ENCODE data around the gene AIDA. TPM values are rescaled to one million over a fixed set of nuclear protein-coding genes. Genes with fewer than 3 reads are reported as not detected.

The AIDA gene
- total RNA-seq, 2 experiments from 2014 or later: 47.6 to 47.8 TPM

- H3K4me3 Mint-ChIP-seq: peak overlapping the region; percentile 16
- no peaks in the 10 kb centered on the region for H3K9me3 Mint-ChIP-seq (ENCODE audit: low read depth)
- CTCF ChIA-PET: interaction anchor here (1.4 to 3.1 kb wide), 5 partner anchors 9 to 60 kb away, joined by 3 to 22 read pairs (median 5); partner anchors contain the start of genes AIDA and BROX
- ATAC-seq (peak; percentile 74), DNase-seq (peak; percentile 74)
- peaks cover 49% of the 10 kb centered on the region for H3K4me1 Mint-ChIP-seq
- peak overlapping the region; percentile 87 for H3K27ac Mint-ChIP-seq
- H3K36me3 Mint-ChIP-seq: peaks cover 81% of the 10 kb centered on the region
- H3K27me3 Mint-ChIP-seq: no peaks in the 10 kb centered on the region
Measured at GRCh38 chr1:222653178-222653827, 59.0 kb downstream of the AIDA start.

- Mint-ChIP-seq H3K9me3 (ENCODE audit: low read depth) (no peaks in the 10 kb centered on the region), H3K36me3 (peaks cover 79% of the 10 kb centered on the region), H3K27ac (peak overlapping the region; percentile 87), H3K4me1 (peaks cover 49% of the 10 kb centered on the region), H3K4me3 (no peak overlapping the region), H3K27me3 (no peaks in the 10 kb centered on the region)
- DNase-seq (no peak), ATAC-seq (no peak)
- CTCF ChIA-PET: interaction anchor here (1.0 to 3.1 kb wide), 4 partner anchors 8 to 188 kb away, joined by 3 to 22 read pairs (median 7); partner anchors contain the start of genes AIDA and BROX
Measured at GRCh38 chr1:222652676-222653075, 59.6 kb downstream of the AIDA start.

GRCh38 chr1:222644636-222644980, 67.7 kb downstream of the AIDA start:
- ATAC-seq (no peak), DNase-seq (no peak)
- Mint-ChIP-seq H3K4me1 (peaks cover 18% of the 10 kb centered on the region), H3K27me3 (no peaks in the 10 kb centered on the region), H3K36me3 (peaks cover 18% of the 10 kb centered on the region), H3K9me3 (ENCODE audit: low read depth) (no peaks in the 10 kb centered on the region), H3K27ac (peak overlapping the region; percentile 100), H3K4me3 (peak overlapping the region; percentile 99)
- CTCF ChIA-PET: interaction anchor here (1.0 to 3.1 kb wide), 8 partner anchors 9 to 189 kb away, joined by 3 to 28 read pairs (median 5); partner anchors contain the start of gene TAF1A

GRCh38 chr1:222643938-222644635, 68.2 kb downstream of the AIDA start:
- DNase-seq (peak; percentile 99), ATAC-seq (peak; percentile 99)
- CTCF ChIA-PET: interaction anchor here (1.0 to 3.1 kb wide), 7 partner anchors 10 to 179 kb away, joined by 3 to 28 read pairs (median 5); partner anchors contain the start of gene TAF1A
- Mint-ChIP-seq H3K27me3 (no peaks in the 10 kb centered on the region), H3K4me3 (peak overlapping the region; percentile 99), H3K36me3 (peaks cover 20% of the 10 kb centered on the region), H3K4me1 (peaks cover 18% of the 10 kb centered on the region), H3K27ac (peak overlapping the region; percentile 100), H3K9me3 (ENCODE audit: low read depth) (no peaks in the 10 kb centered on the region)

- H3K9me3 Mint-ChIP-seq (ENCODE audit: low read depth): no peaks in the 10 kb centered on the region
- DNase-seq (no peak), ATAC-seq (no peak)
- H3K27me3 Mint-ChIP-seq: no peaks in the 10 kb centered on the region
- peaks cover 22% of the 10 kb centered on the region for H3K36me3 Mint-ChIP-seq
- peak overlapping the region; percentile 99 for H3K4me3 Mint-ChIP-seq
- CTCF ChIA-PET: interaction anchor here (1.0 to 3.1 kb wide), 7 partner anchors 10 to 179 kb away, joined by 3 to 28 read pairs (median 5); partner anchors contain the start of gene TAF1A
- H3K4me1 Mint-ChIP-seq: peaks cover 18% of the 10 kb centered on the region
- peak overlapping the region; percentile 100 for H3K27ac Mint-ChIP-seq
Measured at GRCh38 chr1:222643606-222643937, 68.7 kb downstream of the AIDA start.

GRCh38 chr1:222642468-222642867, 69.8 kb downstream of the AIDA start:
- H3K27ac Mint-ChIP-seq: no peak overlapping the region
- H3K4me3 Mint-ChIP-seq: peak overlapping the region; percentile 8
- peaks cover 18% of the 10 kb centered on the region for H3K36me3 Mint-ChIP-seq
- ATAC-seq: no peak
- CTCF ChIA-PET: interaction anchor here (4.0 kb wide), 1 partner anchor 178 kb away, joined by 19 read pairs; no protein-coding TSS in a partner anchor
- H3K9me3 Mint-ChIP-seq (ENCODE audit: low read depth): no peaks in the 10 kb centered on the region
- no peak for DNase-seq
- H3K27me3 Mint-ChIP-seq: no peaks in the 10 kb centered on the region
- peaks cover 16% of the 10 kb centered on the region for H3K4me1 Mint-ChIP-seq

- CTCF ChIA-PET: interaction anchor here (4.0 kb wide), 1 partner anchor 176 kb away, joined by 19 read pairs; no protein-coding TSS in a partner anchor
- no peaks in the 10 kb centered on the region for H3K27me3 Mint-ChIP-seq
- no peak overlapping the region for H3K27ac Mint-ChIP-seq
- peaks cover 19% of the 10 kb centered on the region for H3K36me3 Mint-ChIP-seq
- DNase-seq (no peak), ATAC-seq (no peak)
- H3K4me3 Mint-ChIP-seq: no peak overlapping the region
- no peaks in the 10 kb centered on the region for H3K9me3 Mint-ChIP-seq (ENCODE audit: low read depth)
- H3K4me1 Mint-ChIP-seq: peaks cover 16% of the 10 kb centered on the region
Measured at GRCh38 chr1:222641269-222641948, 70.9 kb downstream of the AIDA start.

GRCh38 chr1:222634180-222635013, 77.9 kb downstream of the AIDA start:
- CTCF ChIA-PET: interaction anchor here (0.7 to 7.0 kb wide), 29 partner anchors 10 to 986 kb away, joined by 3 to 74 read pairs (median 5); partner anchors contain the start of gene TAF1A
- H3K27ac Mint-ChIP-seq: peak overlapping the region; percentile 21
- DNase-seq: peak; percentile 75

GRCh38 chr1:222632749-222633148, 79.5 kb downstream of the AIDA start:
- Mint-ChIP-seq H3K27me3 (no peaks in the 10 kb centered on the region), H3K27ac (no peak overlapping the region), H3K4me3 (no peak overlapping the region), H3K9me3 (ENCODE audit: low read depth) (no peaks in the 10 kb centered on the region), H3K36me3 (peaks cover 26% of the 10 kb centered on the region), H3K4me1 (peaks cover 11% of the 10 kb centered on the region)
- CTCF ChIA-PET: interaction anchor here (1.0 to 7.0 kb wide), 3 partner anchors 11 to 168 kb away, joined by 5 to 74 read pairs (median 7); no protein-coding TSS in a partner anchor
- DNase-seq (no peak), ATAC-seq (no peak)

More at GRCh38 chr1:222634180-222635013, 77.9 kb downstream of the AIDA start:
- Mint-ChIP-seq H3K27me3 (no peaks in the 10 kb centered on the region), H3K4me1 (peaks cover 11% of the 10 kb centered on the region), H3K36me3 (peaks cover 25% of the 10 kb centered on the region), H3K9me3 (ENCODE audit: low read depth) (no peaks in the 10 kb centered on the region), H3K4me3 (no peak overlapping the region)
- ATAC-seq: peak; percentile 86

GRCh38 chr1:222631611-222632208, 80.6 kb downstream of the AIDA start:
- no peak overlapping the region for H3K4me3 Mint-ChIP-seq
- DNase-seq (no peak), ATAC-seq (no peak)
- H3K36me3 Mint-ChIP-seq: peaks cover 27% of the 10 kb centered on the region
- no peaks in the 10 kb centered on the region for H3K9me3 Mint-ChIP-seq (ENCODE audit: low read depth)
- CTCF ChIA-PET: interaction anchor here (1.0 to 7.0 kb wide), 2 partner anchors 12 to 167 kb away, joined by 5 to 74 read pairs; no protein-coding TSS in a partner anchor
- H3K27me3 Mint-ChIP-seq: no peaks in the 10 kb centered on the region
- H3K4me1 Mint-ChIP-seq: peaks cover 11% of the 10 kb centered on the region
- no peak overlapping the region for H3K27ac Mint-ChIP-seq

GRCh38 chr1:222629921-222630535, 82.3 kb downstream of the AIDA start:
- CTCF ChIA-PET: interaction anchor here (2.0 kb wide), 1 partner anchor 165 kb away, joined by 8 read pairs; no protein-coding TSS in a partner anchor
- Mint-ChIP-seq H3K4me3 (no peak overlapping the region), H3K9me3 (ENCODE audit: low read depth) (no peaks in the 10 kb centered on the region), H3K27me3 (no peaks in the 10 kb centered on the region), H3K27ac (no peak overlapping the region), H3K36me3 (peaks cover 23% of the 10 kb centered on the region), H3K4me1 (peaks cover 11% of the 10 kb centered on the region)
- DNase-seq (no peak), ATAC-seq (no peak)

GRCh38 chr1:222627232-222627631, 85.1 kb downstream of the AIDA start:
- CTCF ChIA-PET: interaction anchor here (0.9 to 1.5 kb wide), 2 partner anchors 9 to 161 kb away, joined by 3 read pairs; partner anchors contain the start of gene MIA3
- H3K9me3 Mint-ChIP-seq (ENCODE audit: low read depth): no peaks in the 10 kb centered on the region
- ATAC-seq (no peak), DNase-seq (no peak)
- no peak overlapping the region for H3K4me3 Mint-ChIP-seq
- no peaks in the 10 kb centered on the region for H3K27me3 Mint-ChIP-seq
- H3K36me3 Mint-ChIP-seq: peaks cover 21% of the 10 kb centered on the region
- peaks cover 3% of the 10 kb centered on the region for H3K4me1 Mint-ChIP-seq
- no peak overlapping the region for H3K27ac Mint-ChIP-seq

Data from activated CD8-positive, alpha-beta memory T cell treated with anti-CD3 and anti-CD28 coated beads, Interleukin-2, amount 10 ng/mL, durations not matched to agents 7 days and 5 days (primary cell).